22Rv1 (cell line): ENCODE results near the gene MBNL3.
"Not testable (repeated sequence)": the region's sequence is repeated elsewhere in the genome, so short reads cannot be mapped to it uniquely, and the experiment has no call there.

ENCODE experiments used
- CTCF ChIP-seq: fragments of 450-650 bp; IDR thresholded peaks from 2 replicates; pipeline ENCODE4 v1.5.1; 2017; ENCODE audit warnings: mild to moderate bottlenecking
- ZFX ChIP-seq: fragments of 450-650 bp; IDR thresholded peaks from 2 replicates; pipeline ENCODE4 v1.6.1; 2017; ENCODE audit warnings: antibody characterized with exemption, borderline replicate concordance

- not testable (repeated sequence) for TF ChIP-seq CTCF, ZFX
Measured at GRCh38 chrX:132326960-132327359, 161.9 kb downstream of the MBNL3 start.
